GM18526 (cell line): ENCODE results near the gene CDKAL1.

ENCODE experiments used
- POLR2A ChIP-seq: IDR thresholded peaks from 3 replicates; pipeline ENCODE4 v1.6.1; 2011; ENCODE audit not compliant: insufficient read length; ENCODE audit errors: extremely low read depth

The CDKAL1 gene

DNA sequence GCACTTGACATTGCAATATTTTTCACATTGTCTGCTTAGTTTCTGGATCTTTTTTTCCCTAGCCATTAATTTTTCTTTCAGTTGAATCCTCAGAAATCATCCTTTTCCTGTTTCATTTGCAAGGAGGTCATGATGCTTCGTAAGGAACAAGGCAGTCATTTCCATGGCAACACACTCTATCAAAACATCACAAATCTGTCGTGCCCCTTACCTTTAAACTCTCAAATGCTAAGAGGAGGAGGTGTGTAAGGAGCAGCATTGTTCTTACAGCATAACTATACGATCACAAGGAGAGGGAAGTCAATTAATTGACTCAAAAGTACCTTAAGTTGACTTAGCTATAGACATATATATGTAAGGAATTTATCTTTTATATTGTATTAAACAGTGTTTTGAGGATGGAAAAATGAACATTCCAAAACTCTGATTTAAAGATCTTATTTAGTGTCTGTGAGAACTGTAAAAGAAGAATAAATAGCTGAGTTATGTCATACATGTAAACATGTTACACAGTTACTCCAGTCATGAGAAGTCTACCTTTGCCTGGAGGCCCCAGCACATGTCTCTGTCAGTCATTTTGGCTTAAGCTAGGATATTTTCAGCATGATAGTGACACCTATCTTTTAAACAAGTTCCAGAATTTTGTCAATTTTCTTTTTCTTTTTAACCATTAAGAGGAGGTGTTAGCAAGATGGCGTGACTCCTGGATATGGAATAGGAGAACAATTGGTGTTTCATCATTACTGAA, 41.6 kb downstream of the CDKAL1 start:
- TF ChIP-seq POLR2A: no peak

DNA sequence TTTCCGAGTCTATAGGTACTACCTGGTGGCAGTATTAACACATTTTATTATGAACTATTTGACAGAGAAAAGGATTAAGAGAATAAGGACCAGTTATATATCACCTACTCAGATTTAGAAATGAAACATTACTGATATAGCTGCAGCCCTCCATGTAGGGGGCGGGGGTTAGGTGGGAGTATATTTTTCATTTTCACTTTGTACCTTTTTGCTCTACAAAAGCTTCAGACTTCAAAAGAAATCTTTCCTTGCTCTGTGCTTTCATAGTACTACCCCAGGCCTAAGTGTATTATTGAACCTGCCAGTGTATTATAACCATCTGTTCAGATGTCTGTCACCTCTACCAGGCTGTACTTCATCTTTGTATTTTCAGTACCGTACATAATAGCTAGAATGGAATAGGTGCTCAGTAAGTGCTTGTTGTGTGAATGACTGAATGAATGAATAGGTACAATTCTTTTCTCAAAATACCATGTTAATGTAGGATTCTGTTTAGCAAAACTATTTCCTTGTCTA, 43.0 kb downstream of the CDKAL1 start:
- TF ChIP-seq POLR2A: no peak

DNA sequence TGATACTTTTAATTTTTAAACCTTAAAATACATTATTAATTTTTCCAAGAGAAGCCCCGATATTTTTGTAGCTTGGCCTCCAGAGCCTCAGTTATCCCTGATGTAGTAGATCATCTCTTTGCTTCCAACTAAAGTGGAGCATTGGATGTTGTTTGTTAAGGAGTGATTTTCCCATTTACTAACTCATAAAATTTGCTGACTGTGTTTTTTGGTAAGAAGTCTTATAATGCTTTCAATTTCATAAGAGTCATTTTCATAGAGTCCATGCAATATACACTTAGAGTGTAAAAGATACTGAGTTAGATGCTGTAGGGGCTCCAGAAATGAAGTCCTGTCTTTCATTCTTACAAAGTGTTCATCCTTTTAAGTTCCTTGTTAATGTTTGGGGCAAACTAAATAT, 46.8 kb downstream of the CDKAL1 start:
- TF ChIP-seq POLR2A: no peak

DNA sequence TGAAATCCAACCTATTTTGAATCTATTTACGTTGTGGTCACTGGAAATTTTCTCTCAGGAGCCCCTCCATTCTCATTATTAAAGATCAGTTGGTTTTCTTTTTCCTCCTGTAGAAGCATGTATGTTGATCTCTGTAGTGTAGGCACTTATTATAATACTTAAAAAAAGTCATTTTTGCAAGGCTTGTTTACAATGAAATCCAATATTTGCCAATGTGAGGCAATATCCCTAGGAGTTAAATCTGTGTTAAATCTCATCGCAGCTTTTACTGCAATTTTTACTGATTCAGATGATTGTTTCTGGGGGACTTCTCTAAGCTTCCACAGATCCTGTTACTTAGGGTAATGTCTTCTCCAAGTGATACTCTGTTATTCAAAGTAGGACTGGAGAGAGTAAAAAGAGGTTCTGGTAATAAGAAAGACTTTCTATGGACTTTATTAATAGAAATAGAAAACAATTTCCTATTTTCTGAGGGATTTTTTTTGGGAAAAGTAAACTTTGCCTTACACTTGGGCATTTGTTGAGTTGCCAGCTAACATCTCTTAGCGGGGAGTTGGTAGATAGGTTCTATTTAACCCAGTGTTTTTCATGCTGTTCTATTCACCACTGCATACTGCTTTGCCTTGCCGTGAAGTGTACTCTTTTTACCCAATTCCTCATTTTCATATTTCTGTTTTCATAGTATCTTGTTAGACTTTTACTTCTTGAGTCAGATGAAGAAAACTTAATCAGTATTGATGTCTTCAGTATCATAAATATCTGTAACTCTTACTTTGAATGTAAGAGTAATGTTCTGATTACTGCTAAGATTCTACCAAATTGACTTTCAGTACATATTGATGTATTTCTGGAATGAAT, 48.6 kb downstream of the CDKAL1 start:
- TF ChIP-seq POLR2A: no peak

DNA sequence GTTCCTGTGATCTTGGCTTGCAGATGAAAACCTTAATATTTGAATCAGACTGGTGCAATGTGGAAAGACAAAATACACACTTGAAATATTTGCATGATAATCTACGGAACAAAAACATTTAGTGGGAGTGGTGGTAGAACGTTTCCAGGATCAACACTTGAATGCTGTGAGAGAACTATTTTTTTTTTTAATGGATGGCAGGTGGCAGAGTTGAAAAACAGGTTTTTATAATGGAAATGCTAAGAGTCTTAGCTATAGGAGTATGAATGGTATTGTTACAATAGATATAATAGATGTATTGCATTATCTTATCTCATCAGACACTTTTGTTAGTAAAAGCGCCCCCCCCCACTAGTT, 49.2 kb downstream of the CDKAL1 start:
- TF ChIP-seq POLR2A: no peak

DNA sequence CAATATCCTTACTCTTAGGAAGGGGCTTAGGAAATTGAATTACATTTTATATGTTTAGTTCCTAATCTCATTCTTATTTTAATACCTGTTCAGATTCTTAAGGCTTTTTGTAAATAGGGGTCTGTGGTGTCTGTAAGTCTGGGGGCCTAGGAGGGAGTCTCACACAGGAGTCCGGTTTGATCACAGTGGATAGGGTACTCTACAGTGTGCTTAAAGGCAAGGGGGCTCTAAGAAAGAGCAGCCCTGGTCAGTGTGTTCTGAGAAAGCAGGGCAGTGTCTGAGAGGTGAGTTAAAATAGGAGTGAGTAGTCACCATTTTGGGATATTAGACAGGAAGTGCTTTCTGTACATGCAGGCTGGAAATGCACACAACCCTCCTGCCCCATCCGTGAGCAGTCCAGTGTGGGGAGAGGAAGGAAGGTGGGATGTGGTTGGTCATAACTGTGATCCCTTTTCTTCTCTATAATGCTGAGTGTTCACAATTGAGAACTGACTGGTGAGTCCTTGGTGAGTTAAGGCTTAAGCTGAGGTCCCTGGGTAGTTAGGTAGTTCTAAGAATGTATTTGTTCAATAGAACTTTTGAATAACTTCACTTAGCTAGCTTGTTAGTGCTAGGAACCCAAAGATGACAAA, 50.0 kb downstream of the CDKAL1 start:
- no peak for TF ChIP-seq POLR2A

DNA sequence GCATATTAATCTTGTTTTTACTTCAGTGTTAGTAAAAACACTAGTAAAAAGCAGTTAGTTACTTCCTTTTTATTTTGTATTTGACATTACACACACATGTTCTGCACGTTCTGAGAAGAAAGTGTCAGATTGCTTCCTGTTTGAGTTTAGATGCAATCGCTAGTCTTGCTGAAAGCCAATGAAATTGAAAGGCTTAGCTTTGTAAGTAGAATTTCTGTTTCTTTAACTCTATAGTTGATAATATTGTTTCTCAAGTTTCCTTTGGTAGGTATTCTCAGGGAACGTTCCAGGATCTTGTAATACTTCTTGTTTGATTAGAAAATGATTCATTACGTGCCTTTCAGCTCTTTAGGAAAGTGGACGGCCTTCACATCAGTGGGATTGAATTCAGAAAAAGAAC, 55.0 kb downstream of the CDKAL1 start:
- no peak for TF ChIP-seq POLR2A

DNA sequence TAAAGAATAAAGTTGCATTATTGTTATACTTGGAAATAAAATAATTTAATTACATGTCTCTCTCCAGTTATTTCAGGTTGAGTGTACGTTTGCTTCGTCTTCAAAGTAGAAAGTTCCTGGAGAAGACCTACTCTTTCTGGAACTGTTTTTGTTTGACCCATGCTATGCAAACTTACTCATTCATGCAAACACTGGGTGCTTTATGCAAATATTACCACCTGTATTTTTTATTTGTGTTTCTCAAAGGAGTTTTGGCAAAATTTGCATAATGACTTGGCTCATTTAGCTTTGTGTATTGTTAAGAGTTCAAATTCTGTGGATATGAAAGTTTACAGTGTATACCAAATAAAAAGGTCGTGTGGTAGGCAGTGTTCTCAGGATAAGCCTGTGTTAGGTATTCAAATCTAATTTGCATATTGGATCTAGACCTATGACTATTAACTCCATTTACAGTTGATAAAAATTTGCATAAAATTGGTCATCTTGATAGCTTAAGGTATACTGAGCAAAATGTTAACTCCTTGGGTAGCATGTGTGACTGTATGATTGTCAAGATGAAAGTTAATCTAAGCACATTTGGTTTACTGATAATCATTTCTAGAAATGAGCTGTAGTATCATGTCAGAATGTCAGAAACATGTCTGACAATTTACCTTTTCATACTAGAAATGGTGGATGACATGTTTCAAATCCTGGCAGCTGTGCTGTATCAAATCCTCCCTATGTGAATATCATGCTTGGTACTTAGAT, 65.2 kb downstream of the CDKAL1 start:
- no peak for TF ChIP-seq POLR2A

DNA sequence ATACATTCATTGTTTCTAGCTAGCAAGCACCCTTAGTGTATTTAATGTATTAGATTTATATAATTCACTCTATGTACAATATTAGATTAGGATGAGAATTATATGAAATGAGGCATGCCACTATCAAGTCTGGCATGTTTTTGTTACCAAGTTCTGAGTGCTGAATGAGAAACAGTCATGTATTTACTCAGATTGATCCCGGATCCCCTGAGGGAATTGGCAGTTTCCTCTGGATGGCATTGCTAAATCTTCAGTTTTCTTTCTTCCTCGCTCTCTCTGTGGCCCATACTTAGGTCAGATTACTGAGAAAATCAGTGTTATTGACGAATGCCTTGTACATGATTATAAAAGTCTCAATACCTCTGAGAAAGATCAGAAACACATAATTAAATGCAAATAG, 66.6 kb downstream of the CDKAL1 start:
- no peak for TF ChIP-seq POLR2A

DNA sequence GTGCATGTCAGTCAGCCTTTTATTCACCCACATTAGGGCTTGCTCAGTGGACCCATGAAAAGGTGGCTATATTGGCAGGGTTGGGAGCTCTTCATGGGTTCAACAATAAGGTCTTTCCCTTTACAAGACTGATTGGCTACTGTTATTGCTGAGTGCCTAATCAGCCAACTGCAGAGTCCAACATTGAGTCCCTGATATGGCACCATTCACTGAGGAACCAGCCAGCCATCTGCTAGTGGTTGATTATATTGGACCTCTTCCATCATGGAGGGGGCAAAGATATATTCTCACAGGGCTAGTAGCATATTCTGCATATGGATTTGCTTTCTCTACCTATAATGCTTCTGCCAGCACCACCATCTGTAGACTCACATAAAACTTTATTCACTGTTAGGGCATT, 69.9 kb downstream of the CDKAL1 start:
- TF ChIP-seq POLR2A: no peak

DNA sequence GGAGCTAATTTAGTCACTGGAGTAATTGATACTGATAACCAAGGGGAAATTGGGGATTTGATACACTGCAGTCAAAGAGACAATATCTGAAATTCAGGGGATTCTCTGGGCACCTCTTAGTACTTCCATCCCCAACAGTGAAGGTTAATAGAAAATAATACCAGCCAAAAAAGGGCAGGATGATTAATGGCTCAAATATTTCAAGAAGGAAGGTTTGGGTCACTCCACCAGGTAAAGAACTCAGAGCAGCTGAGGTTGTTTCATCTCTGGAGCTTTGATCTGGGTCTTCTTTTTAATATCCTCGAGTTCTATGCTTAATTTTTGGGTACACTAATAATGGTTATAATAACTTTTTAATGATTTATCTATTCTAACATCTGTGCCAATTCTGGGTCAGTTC, 70.8 kb downstream of the CDKAL1 start:
- no peak for TF ChIP-seq POLR2A

DNA sequence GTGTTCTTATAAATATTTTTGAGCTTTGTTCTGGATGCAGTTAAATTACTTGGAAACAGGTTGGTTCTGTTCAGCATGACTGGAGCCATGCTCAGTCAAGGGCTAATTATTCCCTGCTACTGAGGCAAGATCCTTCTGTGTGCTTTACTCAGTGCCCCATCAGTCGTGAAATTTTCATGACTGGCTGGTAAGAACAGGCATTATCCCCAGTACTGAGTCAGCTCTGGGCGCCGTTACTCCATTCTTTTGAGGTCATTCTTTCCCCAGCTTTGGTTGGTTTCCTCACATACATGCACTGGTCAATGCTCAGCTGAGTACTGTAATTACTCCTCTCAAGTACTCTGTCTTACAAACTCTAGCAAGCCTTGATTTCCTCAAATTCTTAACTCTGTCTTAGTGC, 71.3 kb downstream of the CDKAL1 start:
- TF ChIP-seq POLR2A: no peak

DNA sequence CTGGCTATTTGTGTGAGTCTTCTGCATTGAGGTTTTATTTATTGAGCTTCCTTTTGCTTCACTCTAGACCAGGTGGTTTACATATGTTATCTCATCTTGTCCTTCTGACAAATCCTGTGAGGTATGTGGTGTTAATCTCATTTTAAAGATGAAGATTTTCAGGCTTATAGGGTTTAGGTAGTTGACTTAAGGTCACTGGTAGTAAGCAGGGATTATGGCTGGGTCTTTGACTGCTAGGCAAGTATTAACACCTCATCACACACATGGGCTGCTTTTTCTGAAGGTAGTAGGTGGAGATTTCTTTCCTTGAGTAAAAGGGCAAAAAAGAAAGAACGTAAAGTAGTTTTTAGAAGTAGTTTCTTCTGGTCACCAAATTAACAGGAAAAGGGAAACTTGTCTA, 72.6 kb downstream of the CDKAL1 start:
- no peak for TF ChIP-seq POLR2A

DNA sequence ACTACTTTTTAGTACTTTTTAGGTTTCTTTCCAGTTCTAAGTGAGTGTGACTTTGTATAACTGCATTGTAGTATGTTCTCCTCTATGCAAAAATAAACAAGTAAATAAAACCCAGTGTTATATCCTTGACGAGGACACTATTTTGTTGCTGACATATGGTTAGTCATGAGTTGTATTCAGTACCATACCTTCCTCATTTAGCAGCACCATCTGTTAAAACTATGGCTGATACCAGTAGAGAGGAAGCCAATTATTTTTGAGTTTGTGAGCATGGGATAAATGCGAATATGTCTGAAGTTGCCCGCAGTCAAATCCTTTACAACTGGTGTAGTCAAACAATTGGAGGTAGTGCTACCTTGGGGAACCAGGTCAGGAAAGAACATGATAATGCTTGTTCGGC, 74.1 kb downstream of the CDKAL1 start:
- TF ChIP-seq POLR2A: no peak

DNA sequence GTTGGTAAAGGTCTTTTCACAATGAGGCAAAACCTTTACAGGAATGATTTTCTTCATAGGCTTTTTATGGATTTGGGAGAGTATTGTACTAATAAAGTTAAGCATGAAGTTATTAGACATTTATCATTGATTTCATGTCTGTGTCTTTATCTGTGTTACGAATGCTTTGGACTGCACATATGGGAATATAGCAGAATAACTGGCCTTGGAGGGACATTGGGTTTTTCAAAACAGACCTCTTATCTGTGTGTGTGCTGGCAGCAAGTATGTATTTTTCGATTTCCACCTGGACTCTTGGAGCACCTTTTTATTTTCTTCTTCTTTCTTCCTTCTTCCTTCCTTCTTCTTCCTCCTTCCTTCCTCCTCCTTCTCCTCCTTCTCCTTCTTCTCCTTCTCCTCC, 74.6 kb downstream of the CDKAL1 start:
- TF ChIP-seq POLR2A: no peak
